Ramos (cell line): ENCODE results near the gene MAST3.
"Not testable (repeated sequence)": the region's sequence is repeated elsewhere in the genome, so short reads cannot be mapped to it uniquely, and the experiment has no call there.

Experiments used
- in situ Hi-C: fragments of 300-500 bp; cut with MboI; formaldehyde crosslinking; loops from one replicate; pipeline ENCODE4 v1.14.3; 2022; ENCODE audit warnings: low sequenced_read_pairs; ENCODE audit not compliant: unreplicated experiment

Gene MAST3

GRCh38 chr19:18085702-18086457, 11.7 kb upstream of the MAST3 start:
- in situ Hi-C loops, result no loop called here

GRCh38 chr19:18086590-18087138, 10.9 kb upstream of the MAST3 start, which contains the start of gene IL12RB1:
TSS of gene IL12RB1 (minus strand) at chr19:18086934. CDS start at chr19:18086823, 111 bp downstream.
- in situ Hi-C loops, result no loop called here

GRCh38 chr19:18089096-18089541, 8.5 kb upstream of the MAST3 start:
- in situ Hi-C loops, result not testable (repeated sequence)

GRCh38 chr19:18089726-18090125, 7.9 kb upstream of the MAST3 start:
- in situ Hi-C loops, result no loop called here

GRCh38 chr19:18090545-18091216, 6.9 kb upstream of the MAST3 start:
- in situ Hi-C loops, result no loop called here

- in situ Hi-C loops, result no loop called here
Measured at GRCh38 chr19:18091217-18091608, 6.4 kb upstream of the MAST3 start.

- in situ Hi-C loops, result no loop called here
Measured at GRCh38 chr19:18093439-18094161, 4.0 kb upstream of the MAST3 start.

GRCh38 chr19:18096258-18096657, 1.3 kb upstream of the MAST3 start:
- in situ Hi-C loops, result no loop called here

GRCh38 chr19:18097993-18098890, 664 bp downstream of the MAST3 start:
- in situ Hi-C loops, result no loop called here

GRCh38 chr19:18098891-18099622, 1.5 kb downstream of the MAST3 start:
- in situ Hi-C loops, result no loop called here

GRCh38 chr19:18099623-18099995, 2.0 kb downstream of the MAST3 start:
- in situ Hi-C loops, result no loop called here

- in situ Hi-C loops, result no loop called here
Measured at GRCh38 chr19:18100710-18101109, 3.1 kb downstream of the MAST3 start.

- in situ Hi-C loops, result no loop called here
Measured at GRCh38 chr19:18101268-18101667, 3.7 kb downstream of the MAST3 start.

GRCh38 chr19:18102916-18103542, 5.5 kb downstream of the MAST3 start:
- in situ Hi-C loops, result no loop called here

GRCh38 chr19:18104793-18105131, 7.2 kb downstream of the MAST3 start:
- in situ Hi-C loops, result no loop called here

GRCh38 chr19:18105259-18105658, 7.7 kb downstream of the MAST3 start:
- in situ Hi-C loops, result not testable (repeated sequence)

GRCh38 chr19:18107235-18107634, 9.7 kb downstream of the MAST3 start:
- in situ Hi-C loops, result no loop called here

- in situ Hi-C loops, result no loop called here
Measured at GRCh38 chr19:18108897-18109296, 11.3 kb downstream of the MAST3 start.

GRCh38 chr19:18109341-18109732, 11.8 kb downstream of the MAST3 start:
- in situ Hi-C loops, result no loop called here
